A673 (cell line): Measurements from ENCODE around the gene TRAF7.
"Not testable (repeated sequence)": the region's sequence is repeated elsewhere in the genome, so short reads cannot be mapped to it uniquely, and the experiment has no call there.

ENCODE experiments used
- CTCF ChIP-seq: fragments of 300-800, 200-600 bp; sonication (generic); conservative IDR thresholded peaks from 2 replicates; pipeline ENCODE4 v1.5.1; 2017; ENCODE audit warnings: low read depth, mild to moderate bottlenecking, antibody characterized with exemption, low read length, moderate library complexity, mixed read lengths
- EZH2 ChIP-seq: fragments of 200-600 bp; sonication (generic); IDR thresholded peaks from 2 replicates; pipeline ENCODE4 v1.6.1; 2017; ENCODE audit warnings: borderline replicate concordance, low read depth, mild to moderate bottlenecking, mixed read lengths, antibody characterized with exemption, low read length; ENCODE audit not compliant: poor library complexity, severe bottlenecking

GRCh38 chr16:2109872-2110271 lies 45.7 kb upstream of the TRAF7 start:
- not testable (repeated sequence) for TF ChIP-seq CTCF, EZH2
